H9 (cell line): ENCODE data around the gene RGS3. TPM values are rescaled to one million over a fixed set of nuclear protein-coding genes. Genes with fewer than 3 reads are reported as not detected.

Source experiments
- DNase-seq: peaks from one replicate; pipeline ENCODE4 v3.0.0-alpha.2; 2017
- H2AFZ ChIP-seq: one replicate; pipeline ENCODE4 v1.6.1; 2013; ENCODE audit warnings: mild to moderate bottlenecking, low read length, control low read depth, moderate library complexity
- H2AK5ac ChIP-seq: 2 replicates; pipeline ENCODE4 v1.6.1; 2013; ENCODE audit warnings: low read length, control low read depth, mixed read lengths; ENCODE audit not compliant: insufficient read length
- H2BK120ac ChIP-seq: one replicate; pipeline ENCODE4 v1.6.1; 2013; ENCODE audit warnings: low read depth, mild to moderate bottlenecking, low read length, control low read depth, inconsistent platforms; ENCODE audit not compliant: poor library complexity, severe bottlenecking
- H2BK12ac ChIP-seq: 2 replicates; pipeline ENCODE4 v1.6.1; 2013; ENCODE audit warnings: low read length, control low read depth, mixed read lengths, low read depth; ENCODE audit not compliant: insufficient read length
- H2BK15ac ChIP-seq: 2 replicates; pipeline ENCODE4 v1.6.1; 2013; ENCODE audit warnings: low read depth, low read length, control low read depth
- H2BK20ac ChIP-seq: one replicate; pipeline ENCODE4 v1.6.1; 2013; ENCODE audit warnings: low read depth, mild to moderate bottlenecking, low read length, control low read depth, inconsistent platforms; ENCODE audit not compliant: poor library complexity, severe bottlenecking
- H2BK5ac ChIP-seq: 2 replicates; pipeline ENCODE4 v1.6.1; 2013; ENCODE audit warnings: low read length, control low read depth, mixed read lengths; ENCODE audit not compliant: insufficient read length
- H3K14ac ChIP-seq: 2 replicates; pipeline ENCODE4 v1.6.1; 2013; ENCODE audit warnings: low read length, control low read depth; ENCODE audit not compliant: insufficient read depth
- H3K18ac ChIP-seq: 2 replicates; pipeline ENCODE4 v1.6.1; 2013; ENCODE audit warnings: low read depth, mild to moderate bottlenecking, mixed read lengths, low read length, control low read depth; ENCODE audit not compliant: insufficient read length
- H3K23ac ChIP-seq: 2 replicates; pipeline ENCODE4 v1.6.1; 2013; ENCODE audit warnings: low read length, control low read depth, mixed read lengths, low read depth; ENCODE audit not compliant: insufficient read length
- H3K23me2 ChIP-seq: 2 replicates; pipeline ENCODE4 v1.6.1; 2013; ENCODE audit warnings: low read depth, mild to moderate bottlenecking, mixed read lengths, low read length, control low read depth; ENCODE audit not compliant: insufficient read length, poor library complexity, severe bottlenecking
- H3K27ac ChIP-seq: 2 replicates; pipeline ENCODE4 v1.5.1; 2013; ENCODE audit warnings: low read length, control low read depth, mixed read lengths, low read depth; ENCODE audit not compliant: insufficient read length
- H3K27me3 ChIP-seq: 2 replicates; pipeline ENCODE4 v1.6.1; 2013; ENCODE audit warnings: low read length, control low read depth, inconsistent platforms; ENCODE audit not compliant: insufficient read depth
- H3K4ac ChIP-seq: 2 replicates; pipeline ENCODE4 v1.6.1; 2013; ENCODE audit warnings: low read depth, mild to moderate bottlenecking, control low read depth, inconsistent platforms, low read length, moderate library complexity
- H3K4me1 ChIP-seq: 2 replicates; pipeline ENCODE4 v1.6.1; 2013; ENCODE audit warnings: low read length, control low read depth, inconsistent platforms; ENCODE audit not compliant: insufficient read depth
- H3K4me2 ChIP-seq: 2 replicates; pipeline ENCODE4 v1.6.1; 2013; ENCODE audit warnings: low read length, control low read depth, mixed read lengths; ENCODE audit not compliant: insufficient read length, insufficient read depth
- H3K56ac ChIP-seq: 2 replicates; pipeline ENCODE4 v1.6.1; 2013; ENCODE audit warnings: low read depth, mild to moderate bottlenecking, mixed read lengths, low read length, control low read depth; ENCODE audit not compliant: insufficient read length
- H3K79me1 ChIP-seq: 2 replicates; pipeline ENCODE4 v1.6.1; 2013; ENCODE audit warnings: low read depth, mild to moderate bottlenecking, moderate library complexity, low read length, control low read depth, inconsistent platforms; ENCODE audit not compliant: insufficient read depth, poor library complexity, severe bottlenecking
- H3K79me2 ChIP-seq: 2 replicates; pipeline ENCODE4 v1.6.1; 2013; ENCODE audit warnings: low read length, control low read depth, inconsistent platforms; ENCODE audit not compliant: insufficient read depth
- H3K9ac ChIP-seq: 2 replicates; pipeline ENCODE4 v1.6.1; 2013; ENCODE audit warnings: low read length, control low read depth, mixed read lengths; ENCODE audit not compliant: insufficient read length; ENCODE audit errors: extremely low read depth
- H3K9me3 ChIP-seq: one replicate; pipeline ENCODE4 v1.6.1; 2013; ENCODE audit warnings: low read depth, low read length, inconsistent platforms; ENCODE audit not compliant: control insufficient read depth
- H3T11ph ChIP-seq: one replicate; pipeline ENCODE4 v1.6.1; 2013; ENCODE audit warnings: mild to moderate bottlenecking, low read length, control low read depth, inconsistent platforms
- H4K20me1 ChIP-seq: one replicate; pipeline ENCODE4 v1.6.1; 2013; ENCODE audit not compliant: control insufficient read depth, insufficient read length, insufficient read depth
- H4K5ac ChIP-seq: 2 replicates; pipeline ENCODE4 v1.6.1; 2013; ENCODE audit warnings: low read depth, mild to moderate bottlenecking, mixed read lengths, low read length, control low read depth; ENCODE audit not compliant: insufficient read length
- H4K8ac ChIP-seq: replicated peaks from 2 replicates; pipeline ENCODE4 v1.6.1; 2013; ENCODE audit warnings: low read length, control low read depth, mixed read lengths, low read depth; ENCODE audit not compliant: insufficient read length
- H4K91ac ChIP-seq: 2 replicates; pipeline ENCODE4 v1.6.1; 2013; ENCODE audit warnings: low read depth, mild to moderate bottlenecking, moderate library complexity, mixed read lengths, low read length, control low read depth; ENCODE audit not compliant: insufficient read length
- H3K27ac Mint-ChIP-seq, 3 experiments: 2 replicates in 2 of 3; 3 replicates in 1 of 3; pipeline ENCODE4 v1.8.0; 2020 to 2021; ENCODE audit warnings: mixed read lengths in 3 of 3, mild to moderate bottlenecking in 1 of 3, moderate library complexity in 1 of 3
- H3K27me3 Mint-ChIP-seq: 2 replicates; pipeline ENCODE4 v1.8.0; 2021; ENCODE audit warnings: low read depth, mild to moderate bottlenecking, moderate library complexity, mixed read lengths
- H3K36me3 Mint-ChIP-seq, 3 experiments: 2 replicates in 2 of 3; 3 replicates in 1 of 3; pipeline ENCODE4 v1.8.0; 2020 to 2021; ENCODE audit warnings: low read depth in 3 of 3, mixed read lengths in 3 of 3; ENCODE audit not compliant: insufficient read depth in 1 of 3
- H3K4me1 Mint-ChIP-seq, 2 experiments: 2 replicates each; pipeline ENCODE4 v1.8.0; 2020; ENCODE audit warnings: mixed read lengths in 2 of 2
- H3K4me3 Mint-ChIP-seq, 2 experiments: 2 replicates in 1 of 2; 3 replicates in 1 of 2; pipeline ENCODE4 v1.8.0; 2020 to 2021; ENCODE audit warnings: mild to moderate bottlenecking in 2 of 2, mixed read lengths in 2 of 2, moderate library complexity in 1 of 2
- H3K9me3 Mint-ChIP-seq, 2 experiments: 2 replicates in 1 of 2; 3 replicates in 1 of 2; pipeline ENCODE4 v1.8.0; 2020; ENCODE audit warnings: mild to moderate bottlenecking in 2 of 2, mixed read lengths in 2 of 2, moderate library complexity in 1 of 2
- WGBS: extraction: QIAGEN DNeasy Blood & Tissue Kit; methylation state at CpG from one replicate; pipeline ENCODE4 v1.1.7; 2013; ENCODE audit warnings: missing lambda C conversion rate, low lambda C conversion rate, mixed read lengths; ENCODE audit not compliant: insufficient read length; ENCODE audit errors: extremely low coverage; 5-methylcytosine and 5-hydroxymethylcytosine counted together
- total RNA-seq: library from RNA; stranded (reverse); gene quantifications from 2 replicates; pipeline ENCODE4 v1.2.1, GENCODE V29; 2021
- TF ChIP-seq, protein P1 (sequence below): fragments of 200-600 bp; sonication (generic); conservative IDR thresholded peaks from 3 replicates; pipeline ENCODE4 v1.8.0; 2021; ENCODE audit warnings: antibody characterized with exemption, mild to moderate bottlenecking

The RGS3 gene
- total RNA-seq, 1 experiment from 2014 or later: 13.9 TPM

DNA sequence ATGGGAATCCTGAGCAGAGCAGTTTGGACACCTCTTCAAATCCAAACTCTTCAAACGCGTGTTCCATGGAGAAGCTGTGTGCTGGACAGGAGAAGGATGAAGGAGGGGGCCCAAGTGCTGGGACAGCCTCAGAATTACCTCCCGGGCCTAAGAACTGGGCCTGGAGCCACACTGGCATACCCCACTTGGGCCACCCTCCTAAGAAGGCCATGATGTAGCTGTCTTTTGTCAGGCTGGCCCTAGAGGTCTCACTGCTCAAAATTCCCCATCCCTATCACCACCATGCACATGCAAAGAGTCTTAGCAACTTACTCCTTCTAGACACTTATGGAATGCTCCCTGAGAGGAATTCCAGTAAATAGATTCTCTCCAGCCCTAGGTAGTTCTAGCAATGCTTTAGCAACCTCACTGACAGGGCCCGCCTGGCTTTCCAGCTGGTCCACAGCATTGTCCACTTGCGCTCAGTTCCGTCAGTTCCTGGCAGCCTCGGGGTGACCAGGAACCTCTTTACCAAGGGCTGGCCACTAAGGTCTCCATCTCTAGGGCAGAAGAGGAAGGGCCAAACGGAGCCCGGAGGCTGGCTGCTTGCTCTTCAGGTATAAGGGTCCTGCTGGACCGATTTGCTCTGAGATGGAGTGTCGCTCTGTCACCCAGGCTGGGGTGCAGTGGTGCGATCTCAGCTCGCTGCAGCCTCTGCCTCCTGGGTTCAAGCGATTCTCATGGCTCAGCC lies 75.3 kb downstream of the RGS3 start:
- H2BK20ac ChIP-seq: no peak overlapping the region
- no peak overlapping the region for H2BK5ac ChIP-seq
- Mint-ChIP-seq H3K4me3 (no peak overlapping the region), H3K36me3 (peaks cover 0 to 7% (median 3%) of the 10 kb centered on the region in 3 experiments; a peak in 5 of 7 replicates), H3K27ac (peak overlapping the region in 1 of 3 experiments; percentile 91; a peak in 2 of 7 replicates), H3K9me3 (no peaks in the 10 kb centered on the region), H3K27me3 (no peaks in the 10 kb centered on the region; the same call in 1 of the 2 replicates), H3K4me1 (peaks cover 12 to 45% of the 10 kb centered on the region in 2 experiments)
- no peak overlapping the region for H2BK15ac ChIP-seq
- WGBS: no CpG with 5 or more reads among the region's 14 CpGs
- H3K4me1 ChIP-seq: no peaks in the 10 kb centered on the region
- H2BK120ac ChIP-seq: no peak overlapping the region
- H3K23ac ChIP-seq: no peak overlapping the region
- TF ChIP-seq, protein P1, sequence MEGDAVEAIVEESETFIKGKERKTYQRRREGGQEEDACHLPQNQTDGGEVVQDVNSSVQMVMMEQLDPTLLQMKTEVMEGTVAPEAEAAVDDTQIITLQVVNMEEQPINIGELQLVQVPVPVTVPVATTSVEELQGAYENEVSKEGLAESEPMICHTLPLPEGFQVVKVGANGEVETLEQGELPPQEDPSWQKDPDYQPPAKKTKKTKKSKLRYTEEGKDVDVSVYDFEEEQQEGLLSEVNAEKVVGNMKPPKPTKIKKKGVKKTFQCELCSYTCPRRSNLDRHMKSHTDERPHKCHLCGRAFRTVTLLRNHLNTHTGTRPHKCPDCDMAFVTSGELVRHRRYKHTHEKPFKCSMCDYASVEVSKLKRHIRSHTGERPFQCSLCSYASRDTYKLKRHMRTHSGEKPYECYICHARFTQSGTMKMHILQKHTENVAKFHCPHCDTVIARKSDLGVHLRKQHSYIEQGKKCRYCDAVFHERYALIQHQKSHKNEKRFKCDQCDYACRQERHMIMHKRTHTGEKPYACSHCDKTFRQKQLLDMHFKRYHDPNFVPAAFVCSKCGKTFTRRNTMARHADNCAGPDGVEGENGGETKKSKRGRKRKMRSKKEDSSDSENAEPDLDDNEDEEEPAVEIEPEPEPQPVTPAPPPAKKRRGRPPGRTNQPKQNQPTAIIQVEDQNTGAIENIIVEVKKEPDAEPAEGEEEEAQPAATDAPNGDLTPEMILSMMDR: no peak
- H3K9ac ChIP-seq: no peak overlapping the region
- H2AFZ ChIP-seq: no peak overlapping the region
- no peak overlapping the region for H2BK12ac ChIP-seq
- H3K4ac ChIP-seq: no peak overlapping the region
- H3K27me3 ChIP-seq: no peaks in the 10 kb centered on the region
- no peak overlapping the region for H3K14ac ChIP-seq
- no peak overlapping the region for H4K91ac ChIP-seq
- H3K4me2 ChIP-seq: no peak overlapping the region
- no peaks in the 10 kb centered on the region for H3K79me1 ChIP-seq
- no peak overlapping the region for H3T11ph ChIP-seq
- H3K27ac ChIP-seq: no peak overlapping the region
- no peak for DNase-seq
- no peaks in the 10 kb centered on the region for H3K23me2 ChIP-seq
- no peak overlapping the region for H4K8ac ChIP-seq
- H3K9me3 ChIP-seq: no peaks in the 10 kb centered on the region
- no peak overlapping the region for H3K18ac ChIP-seq
- no peak overlapping the region for H3K56ac ChIP-seq
- no peaks in the 10 kb centered on the region for H3K79me2 ChIP-seq
- no peak overlapping the region for H4K5ac ChIP-seq
- H2AK5ac ChIP-seq: no peak overlapping the region
- H4K20me1 ChIP-seq: no peaks in the 10 kb centered on the region
